GM12872 (cell line): ENCODE results near the gene CAMK2A.

Experiments
- CTCF ChIP-seq: IDR thresholded peaks from 3 replicates; pipeline ENCODE4 v1.5.1; 2011; ENCODE audit warnings: low read depth, mild to moderate bottlenecking, low read length, moderate library complexity; ENCODE audit not compliant: insufficient read depth

The CAMK2A gene

GRCh38 chr5:150176745-150177477 is 112.7 kb downstream of the CAMK2A start:
- no peak for TF ChIP-seq CTCF

GRCh38 chr5:150175536-150175935 is 114.0 kb downstream of the CAMK2A start:
- TF ChIP-seq CTCF: peak; percentile 72

- no peak for TF ChIP-seq CTCF
These were observed 114.5 kb downstream of the CAMK2A start for GRCh38 chr5:150175076-150175475.

- no peak for TF ChIP-seq CTCF
These were observed 115.3 kb downstream of the CAMK2A start for GRCh38 chr5:150174285-150174684.

GRCh38 chr5:150173161-150173560 is 116.4 kb downstream of the CAMK2A start:
- TF ChIP-seq CTCF: no peak

GRCh38 chr5:150172556-150172955 is 117.0 kb downstream of the CAMK2A start:
- TF ChIP-seq CTCF: no peak

GRCh38 chr5:150172145-150172544 is 117.4 kb downstream of the CAMK2A start:
- no peak for TF ChIP-seq CTCF
